Left lung (tissue), 10 donors: ENCODE measurements around the gene L3MBTL2. TPM values are rescaled to one million over a fixed set of nuclear protein-coding genes. Genes with fewer than 3 reads are reported as not detected.
A peak's percentile ranks its signal among the peaks of the same experiment; 100 is the strongest.

ENCODE experiments used
- ATAC-seq: fragments of 200-7000 bp; cut with Tn5 transposase; one replicate; pipeline ENCODE4 v1.9.1; 2020; ENCODE audit warnings: moderate library complexity
- DNase-seq, 4 donors: peaks; one replicate each; pipeline ENCODE4 v3.0.0-alpha.2; 2013 to 2020
- H3K27ac ChIP-seq, 2 donors: fragments of 200-600 bp; sonication (generic) in 1 of 2; one replicate each; pipeline versions ENCODE4 v1.5.0 to v1.8.0; 2020 to 2021
- H3K27me3 ChIP-seq, 2 donors: fragments of 200-600 bp; sonication (generic) in 1 of 2; one replicate each; pipeline versions ENCODE4 v1.5.0 to v1.8.0; 2020 to 2021
- H3K36me3 ChIP-seq, 2 donors: fragments of 200-600 bp; sonication (generic) in 1 of 2; one replicate each; pipeline versions ENCODE4 v1.5.0 to v1.8.0; 2020 to 2021
- H3K4me1 ChIP-seq, 2 donors: fragments of 200-600 bp; one replicate each; pipeline ENCODE4 v1.8.0; 2021
- H3K4me3 ChIP-seq, 2 donors: fragments of 200-600 bp; sonication (generic) in 1 of 2; one replicate each; pipeline versions ENCODE4 v1.5.0 to v1.8.0; 2020 to 2021; ENCODE audit warnings: mild to moderate bottlenecking in 1 of 2
- H3K9me3 ChIP-seq, 2 donors: fragments of 200-600 bp; sonication (generic) in 1 of 2; one replicate each; pipeline versions ENCODE4 v1.5.0 to v1.8.0; 2020 to 2021
- CTCF ChIP-seq, 2 donors: fragments of 200-600 bp; sonication (generic) in 1 of 2; IDR thresholded peaks; one replicate each; pipeline versions ENCODE4 v1.5.0 to v1.8.0; 2021; ENCODE audit warnings: antibody characterized with exemption in 2 of 2
- intact Hi-C, 2 donors: fragments of 100-400 bp; cut with DNase I; formaldehyde crosslinking; loops; one replicate each; pipeline versions ENCODE4 v1.11.2 to v1.14.2; 2022
- polyA plus RNA-seq, 6 donors: library from polyadenylated mRNA; unstranded; fragments of 120-200 nt; gene quantifications; one replicate each; pipeline ENCODE4 v1.2.1, GENCODE V29; 2013; ENCODE audit not compliant: insufficient read length in 6 of 6
- total RNA-seq, 2 donors: library from RNA; stranded (reverse); fragmentation: NEBNext Ultra II Directional; extraction: Animal tissue kit (Norgen Biotek cat#: 25700); gene quantifications; one replicate each; pipeline ENCODE4 v1.2.1, GENCODE V29; 2021
- donor health status: DM: no; HTN: yes; CAD: no.
- donor health status: DM: no; HTN: no; CAD: no.

The L3MBTL2 gene
- total and polyA plus RNA-seq, 8 donors: 21.8 to 25.9 (median 23.4) TPM

GRCh38 chr22:41180926-41181325, 24.2 kb upstream of the L3MBTL2 start:
- H3K27me3 ChIP-seq: no peaks in the 10 kb centered on the region
- intact Hi-C loops: no loop called here
- H3K4me1 ChIP-seq: peaks cover 5 to 13% of the 10 kb centered on the region in 2 donors
- TF ChIP-seq CTCF (IDR thresholded peaks at IDR 0.05): no peak
- peaks cover 0 to 45% of the 10 kb centered on the region in 2 donors for H3K36me3 ChIP-seq
- no peaks in the 10 kb centered on the region for H3K9me3 ChIP-seq
- ATAC-seq: no peak
- no peak overlapping the region for H3K4me3 ChIP-seq
- DNase-seq: no peak
- peak overlapping the region in 1 of 2 donors; percentile 50 for H3K27ac ChIP-seq

DNA sequence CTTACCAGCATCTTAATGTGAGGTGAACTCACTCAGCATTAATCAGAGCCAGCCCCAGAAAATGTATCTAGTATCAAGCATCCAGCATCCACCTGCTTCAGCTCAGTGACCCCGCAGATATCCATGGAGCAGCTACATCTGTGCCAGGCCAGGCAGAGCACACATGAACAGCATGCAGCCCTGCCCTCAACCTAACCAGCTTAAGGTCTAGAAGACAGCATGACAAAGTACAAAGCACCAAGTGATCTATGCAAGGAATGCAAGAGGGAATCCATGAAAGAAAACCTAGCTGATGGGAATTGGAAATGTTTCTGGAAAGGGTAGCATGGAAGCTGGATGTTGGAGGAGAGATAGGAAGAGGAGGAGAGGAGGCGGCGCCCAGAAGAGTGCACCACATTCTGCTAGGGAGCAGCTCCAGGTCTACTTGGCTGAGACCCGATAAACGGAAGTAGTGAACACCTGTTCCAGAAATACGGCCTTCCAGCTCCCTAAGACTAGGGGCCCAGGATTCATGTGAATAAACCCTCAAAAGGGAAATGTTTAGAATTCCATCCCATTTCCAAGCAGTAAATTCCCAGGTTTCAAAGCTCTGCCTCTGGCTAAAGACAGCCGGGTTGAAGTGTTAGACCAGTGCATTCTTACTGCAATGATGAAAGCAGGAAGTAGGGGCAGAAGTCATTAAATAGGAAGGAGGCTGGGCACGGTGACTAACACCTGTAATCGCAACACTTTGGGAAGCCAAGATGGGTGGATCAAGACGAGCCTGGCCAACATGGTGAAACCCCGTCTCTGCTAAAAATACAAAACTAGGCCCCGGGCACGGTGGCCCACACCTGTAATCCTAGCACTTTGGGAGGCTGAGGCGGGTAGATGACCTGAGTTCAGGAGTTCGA, 23.5 kb upstream of the L3MBTL2 start:
- no peak for TF ChIP-seq CTCF (IDR thresholded peaks at IDR 0.05)
- DNase-seq (no peak), ATAC-seq (peak; percentile 87)
- no peaks in the 10 kb centered on the region for H3K27me3 ChIP-seq
- H3K27ac ChIP-seq: peak overlapping the region; percentile 26 to 50
- intact Hi-C loops: no loop called here
- H3K9me3 ChIP-seq: no peaks in the 10 kb centered on the region
- peaks cover 0 to 39% of the 10 kb centered on the region in 2 donors for H3K36me3 ChIP-seq
- peaks cover 5 to 13% of the 10 kb centered on the region in 2 donors for H3K4me1 ChIP-seq
- H3K4me3 ChIP-seq: no peak overlapping the region

- ATAC-seq (no peak), DNase-seq (no peak)
- H3K4me3 ChIP-seq: no peak overlapping the region
- H3K36me3 ChIP-seq: peaks cover 0 to 11% of the 10 kb centered on the region in 2 donors
- no peaks in the 10 kb centered on the region for H3K27me3 ChIP-seq
- intact Hi-C loops: no loop called here
- H3K4me1 ChIP-seq: peaks cover 5 to 13% of the 10 kb centered on the region in 2 donors
- TF ChIP-seq CTCF (IDR thresholded peaks at IDR 0.05): no peak
- H3K9me3 ChIP-seq: no peaks in the 10 kb centered on the region
- no peak overlapping the region for H3K27ac ChIP-seq
These were observed 20.4 kb upstream of the L3MBTL2 start for GRCh38 chr22:41184679-41185078.

- H3K36me3 ChIP-seq: no peaks in the 10 kb centered on the region
- H3K27ac ChIP-seq: no peak overlapping the region
- no peak overlapping the region for H3K4me3 ChIP-seq
- intact Hi-C loops: no loop called here
- TF ChIP-seq CTCF (IDR thresholded peaks at IDR 0.05): no peak
- DNase-seq (no peak), ATAC-seq (no peak)
- peaks cover 0 to under 1% of the 10 kb centered on the region in 2 donors for H3K4me1 ChIP-seq
- H3K27me3 ChIP-seq: no peaks in the 10 kb centered on the region
- no peaks in the 10 kb centered on the region for H3K9me3 ChIP-seq
These were observed 13.6 kb upstream of the L3MBTL2 start for GRCh38 chr22:41191467-41191866.

- Histone ChIP-seq H3K4me3 (no peak overlapping the region), H3K27me3 (no peaks in the 10 kb centered on the region), H3K9me3 (no peaks in the 10 kb centered on the region), H3K4me1 (peaks cover 0 to 18% of the 10 kb centered on the region in 2 donors), H3K27ac (no peak overlapping the region), H3K36me3 (no peaks in the 10 kb centered on the region)
- DNase-seq (no peak), ATAC-seq (no peak)
- TF ChIP-seq CTCF (IDR thresholded peaks at IDR 0.05): no peak
- intact Hi-C loops: no loop called here
These were observed 11.3 kb upstream of the L3MBTL2 start for GRCh38 chr22:41193829-41194228.
